Kidney (tissue), 14 donors: ENCODE measurements around the gene CETP. TPM values are rescaled to one million over a fixed set of nuclear protein-coding genes. Genes with fewer than 3 reads are reported as not detected.

Experiments used
- DNase-seq, 5 donors: peaks; one replicate each; pipeline ENCODE4 v3.0.0-alpha.2; 2013 to 2020
- FAIRE-seq: peaks from 2 replicates; lab custom pipeline; 2012; peaks lifted over from hg19 to GRCh38; lab: Jason Lieb, UNC
- H3K27ac ChIP-seq, 2 donors: one replicate each; pipeline ENCODE4 v1.7.0; 2013; ENCODE audit warnings: low read depth in 2 of 2, low read length in 2 of 2, inconsistent platforms in 1 of 2
- H3K27me3 ChIP-seq: one replicate; pipeline ENCODE4 v1.7.1; 2013; ENCODE audit warnings: low read length, inconsistent platforms; ENCODE audit not compliant: control insufficient read depth, insufficient read depth
- H3K36me3 ChIP-seq, 3 donors: one replicate each; pipeline versions ENCODE4 v1.7.0 to v1.7.1; 2013; ENCODE audit warnings: low read length in 3 of 3, control low read depth in 1 of 3, inconsistent platforms in 1 of 3; ENCODE audit not compliant: insufficient read depth in 3 of 3, control insufficient read depth in 2 of 3
- H3K4me1 ChIP-seq, 3 donors: one replicate each; pipeline versions ENCODE4 v1.7.0 to v1.7.1; 2013; ENCODE audit warnings: low read length in 3 of 3, inconsistent platforms in 1 of 3, low read depth in 1 of 3; ENCODE audit not compliant: control insufficient read depth in 2 of 3, insufficient read depth in 2 of 3
- H3K4me3 ChIP-seq, 3 donors: one replicate each; pipeline versions ENCODE4 v1.7.0 to v1.8.1; 2013; ENCODE audit warnings: low read length in 3 of 3, control low read depth in 1 of 3, inconsistent platforms in 1 of 3
- H3K9ac ChIP-seq, 3 donors: one replicate each; pipeline versions ENCODE4 v1.7.0 to v1.7.1; 2013; ENCODE audit warnings: low read length in 3 of 3, control low read depth in 1 of 3, inconsistent platforms in 1 of 3
- H3K9me3 ChIP-seq, 3 donors: one replicate each; pipeline versions ENCODE4 v1.7.0 to v1.7.1; 2013; ENCODE audit warnings: low read length in 3 of 3, control low read depth in 1 of 3, inconsistent platforms in 1 of 3; ENCODE audit not compliant: control insufficient read depth in 2 of 3, insufficient read depth in 1 of 3
- CTCF ChIP-seq: IDR thresholded peaks from 3 replicates; pipeline ENCODE4 v1.5.1; 2012; ENCODE audit warnings: mild to moderate bottlenecking, moderate library complexity, borderline replicate concordance; ENCODE audit not compliant: insufficient read depth; ENCODE audit errors: extremely low read depth
- intact Hi-C: fragments of 100-400 bp; cut with DNase I; formaldehyde crosslinking; loops from one replicate; pipeline ENCODE4 v1.11.1; 2022
- polyA plus RNA-seq: library from polyadenylated mRNA; stranded (reverse); fragments of 350-450 nt; fragmentation: Illumina TruSeq; extraction: RNeasy Lipid Tissue Mini Kit (QIAGEN cat#74804); gene quantifications from one replicate; pipeline ENCODE4 v1.2.3, GENCODE V29; 2014; ENCODE audit warnings: low read depth, low replicate concordance; ENCODE audit not compliant: insufficient read depth
- total RNA-seq: library from RNA; stranded (reverse); fragmentation: NEBNext Ultra II Directional; extraction: Animal tissue kit (Norgen Biotek cat#: 25700); gene quantifications from one replicate; pipeline ENCODE4 v1.2.1, GENCODE V29; 2021
- donor health status: control.
- donor health status: control.
- donor health status: control.
- donor health status: control.
- donor health status: control.
- donor health status: DM: yes; HTN: yes; CAD: no.
- donor health status: Normal renal cell carcinoma (clear cell type).

Gene CETP
- total and polyA plus RNA-seq, 2 donors from 2014 or later: 1.3 to 2.1 TPM

GRCh38 chr16:56944954-56945839 lies 16.6 kb upstream of the CETP start:
- TF ChIP-seq CTCF: no peak
- Histone ChIP-seq H3K27me3 (no peaks in the 10 kb centered on the region), H3K9me3 (no peaks in the 10 kb centered on the region), H3K4me1 (peaks cover 0 to 6% (median 0%) of the 10 kb centered on the region in 3 donors), H3K36me3 (peaks cover 18 to 53% (median 37%) of the 10 kb centered on the region in 3 donors), H3K4me3 (no peak overlapping the region), H3K27ac (no peak overlapping the region), H3K9ac (no peak overlapping the region)
- DNase-seq (no peak), FAIRE-seq (no peak)
- intact Hi-C loops: no loop called here

- no peak overlapping the region for H3K4me3 ChIP-seq
- no peak for FAIRE-seq
- DNase-seq: no peak
- H3K27me3 ChIP-seq: no peaks in the 10 kb centered on the region
- H3K36me3 ChIP-seq: peaks cover 17 to 45% (median 32%) of the 10 kb centered on the region in 3 donors
- H3K27ac ChIP-seq: no peak overlapping the region
- peaks cover 0 to 6% (median 2%) of the 10 kb centered on the region in 3 donors for H3K4me1 ChIP-seq
- no peak for TF ChIP-seq CTCF
- H3K9ac ChIP-seq: no peak overlapping the region
- no peaks in the 10 kb centered on the region for H3K9me3 ChIP-seq
- intact Hi-C loops: no loop called here
These were observed 15.8 kb upstream of the CETP start for GRCh38 chr16:56945847-56946527.

GRCh38 chr16:56946767-56947603 lies 14.8 kb upstream of the CETP start:
- Histone ChIP-seq H3K9ac (no peak overlapping the region), H3K27ac (no peak overlapping the region), H3K27me3 (no peaks in the 10 kb centered on the region), H3K4me3 (no peak overlapping the region), H3K9me3 (no peaks in the 10 kb centered on the region), H3K36me3 (peaks cover 11 to 36% (median 25%) of the 10 kb centered on the region in 3 donors), H3K4me1 (peaks cover 0 to 4% (median 3%) of the 10 kb centered on the region in 3 donors)
- DNase-seq (no peak), FAIRE-seq (no peak)
- intact Hi-C loops: no loop called here
- TF ChIP-seq CTCF: no peak
